Measurements from ENCODE around the gene SPATS2.
A peak's percentile ranks its signal among the peaks of the same experiment; 100 is the strongest.

The SPATS2 gene

DNA sequence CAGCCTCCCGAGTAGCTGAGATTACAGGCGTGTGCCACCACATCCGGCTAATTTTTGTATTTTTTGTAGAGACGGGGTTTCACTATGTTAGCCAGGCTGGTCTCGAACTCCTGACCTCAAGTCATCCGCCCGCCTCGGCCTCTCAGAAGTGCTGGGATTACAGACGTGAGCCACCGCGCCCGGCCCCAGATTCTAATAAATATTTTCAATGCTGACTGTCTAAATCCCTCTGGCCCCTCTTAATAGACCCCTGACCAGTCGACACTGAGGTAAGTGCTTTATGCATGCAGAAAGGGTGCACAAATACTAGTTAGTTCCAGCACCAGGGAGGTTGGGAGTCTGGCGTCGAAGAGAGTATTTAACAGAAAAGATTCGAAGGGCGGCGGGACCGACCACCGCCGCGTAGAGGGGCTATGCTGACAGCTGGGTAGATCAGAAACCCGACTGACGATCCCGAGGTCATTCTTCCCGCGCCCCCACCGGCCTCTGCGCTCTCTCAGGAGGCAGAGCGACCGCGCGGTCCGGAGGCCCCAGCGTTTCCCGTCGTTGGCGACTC lies 1.1 kb upstream of the SPATS2 start:
- peak overlapping the region; percentile 71 to 81 for H3K4me3 ChIP-seq (replicated peaks in 1 of 2; ENCODE audit: low read depth in 2 of 2, low read length in 2 of 2)
- no peak for TF ChIP-seq CTCF (IDR thresholded peaks at IDR 0.05; ENCODE audit: low read depth, low read length)
- no peak for DNase-seq (ENCODE audit: low read depth in 2 of 2)

GRCh38 chr12:49366652-49367380 lies 446 bp upstream of the SPATS2 start:
- H3K4me3 ChIP-seq (replicated peaks in 1 of 2; ENCODE audit: low read depth in 2 of 2, low read length in 2 of 2), result peak overlapping the region; percentile 71 to 81
- peak; percentile 2 for TF ChIP-seq CTCF (IDR thresholded peaks at IDR 0.05; ENCODE audit: low read depth, low read length)
- DNase-seq (ENCODE audit: low read depth in 2 of 2), result peak; percentile 94 to 97

GRCh38 chr12:49368240-49368600 lies 958 bp downstream of the SPATS2 start:
- no peak for DNase-seq (ENCODE audit: low read depth in 2 of 2)
- H3K4me3 ChIP-seq (replicated peaks in 1 of 2; ENCODE audit: low read depth in 2 of 2, low read length in 2 of 2), result peak overlapping the region; percentile 69 to 81
- no peak for TF ChIP-seq CTCF (IDR thresholded peaks at IDR 0.05; ENCODE audit: low read depth, low read length)

DNA sequence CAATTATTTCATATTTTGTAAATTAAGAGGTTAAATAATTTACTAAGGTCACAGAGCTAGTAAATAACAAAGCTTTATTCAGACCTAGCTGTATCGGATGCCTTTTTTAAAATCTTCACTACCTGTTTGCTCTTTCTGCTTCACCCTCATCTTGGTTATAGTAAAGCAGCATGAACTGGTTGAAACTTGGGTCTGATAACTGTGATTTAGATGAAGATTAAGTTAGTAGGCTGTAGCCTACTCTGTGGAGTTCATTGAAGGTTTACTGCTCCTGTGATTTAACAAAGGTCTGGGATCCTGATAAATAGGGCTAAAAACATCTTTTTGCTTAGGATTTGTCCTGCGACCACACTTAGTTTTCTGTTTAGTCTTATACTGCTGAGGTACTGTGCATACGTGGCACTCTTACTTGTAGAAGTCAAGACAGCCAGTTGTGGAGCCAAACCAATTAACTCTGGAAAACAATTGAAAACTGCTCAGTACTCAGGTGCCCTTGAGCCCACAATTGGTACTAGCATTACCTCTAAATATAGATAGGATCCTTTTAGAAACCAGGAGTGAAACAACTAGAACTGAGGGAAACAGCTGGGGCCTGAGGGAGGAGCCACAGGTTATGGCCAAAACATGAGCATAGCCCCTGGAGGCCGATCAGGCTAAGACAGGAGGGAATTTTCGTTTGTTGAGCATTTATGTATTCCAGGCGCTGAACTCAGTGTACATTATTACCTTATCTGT lies 2.3 kb downstream of the SPATS2 start:
- TF ChIP-seq CTCF (IDR thresholded peaks at IDR 0.05; ENCODE audit: low read depth, low read length), result peak; percentile 66
- H3K4me3 ChIP-seq (replicated peaks in 1 of 2; ENCODE audit: low read depth in 2 of 2, low read length in 2 of 2), result peak overlapping the region; percentile 15 to 22
- DNase-seq (ENCODE audit: low read depth in 2 of 2), result peak; percentile 66 to 77

DNA sequence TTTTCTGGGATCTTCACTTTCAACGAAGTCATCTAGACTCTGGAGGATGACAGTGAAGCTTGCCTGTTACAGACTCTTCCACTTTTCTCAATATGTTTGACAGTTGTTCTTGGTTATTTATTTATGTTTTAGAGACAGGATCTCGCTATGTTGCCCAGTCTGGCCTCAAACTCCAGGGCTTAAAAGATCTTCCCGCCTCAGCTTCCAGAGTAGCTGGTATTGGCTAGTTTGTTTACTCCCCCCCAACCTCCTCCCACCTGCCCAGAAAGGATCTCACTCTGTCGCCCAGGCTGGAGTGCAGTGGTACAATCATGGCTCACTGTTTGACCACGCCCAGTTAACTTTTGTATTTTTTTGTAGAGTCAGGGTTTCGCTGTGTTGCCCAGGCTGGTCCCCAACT lies 3.3 kb downstream of the SPATS2 start:
- DNase-seq (ENCODE audit: low read depth in 2 of 2), result no peak
- H3K4me3 ChIP-seq (replicated peaks in 1 of 2; ENCODE audit: low read depth in 2 of 2, low read length in 2 of 2), result no peak overlapping the region
- no peak for TF ChIP-seq CTCF (IDR thresholded peaks at IDR 0.05; ENCODE audit: low read depth, low read length)

- no peak overlapping the region for H3K4me3 ChIP-seq (replicated peaks in 1 of 2; ENCODE audit: low read depth in 2 of 2, low read length in 2 of 2)
- no peak for TF ChIP-seq CTCF (IDR thresholded peaks at IDR 0.05; ENCODE audit: low read depth, low read length)
- no peak for DNase-seq (ENCODE audit: low read depth in 2 of 2)
Observed at GRCh38 chr12:49375406-49375805, 8.1 kb downstream of the SPATS2 start.
